ENCODE measurements around the gene RAB4B. TPM values are rescaled to one million over a fixed set of nuclear protein-coding genes. Genes with fewer than 3 reads are reported as not detected.
"Not testable (repeated sequence)": the region's sequence is repeated elsewhere in the genome, so short reads cannot be mapped to it uniquely, and the experiment has no call there.

Gene RAB4B
- total RNA-seq, 1 donor from 2014 or later = 9.0 TPM

GRCh38 chr19:40838477-40838876 is 60.4 kb downstream of the RAB4B start:
- DNase-seq (ENCODE audit: low spot score); ATAC-seq: not testable (repeated sequence)

GRCh38 chr19:40842012-40842411 is 64.0 kb downstream of the RAB4B start:
- peak; percentile 5 for ATAC-seq

GRCh38 chr19:40842997-40843652 is 65.1 kb downstream of the RAB4B start:
- ATAC-seq = not testable (repeated sequence)

More at GRCh38 chr19:40842012-40842411, 64.0 kb downstream of the RAB4B start:
- not testable (repeated sequence) for DNase-seq (ENCODE audit: low spot score)

GRCh38 chr19:40843653-40844052 is 65.6 kb downstream of the RAB4B start:
- DNase-seq (ENCODE audit: low spot score); ATAC-seq: not testable (repeated sequence)

More at GRCh38 chr19:40842997-40843652, 65.1 kb downstream of the RAB4B start:
- not testable (repeated sequence) for DNase-seq (ENCODE audit: low spot score)

Other genes with a start within 250 kb of the RAB4B start
- 15.2 TPM for gene SHKBP1, start 201.4 kb upstream of the RAB4B start, total RNA-seq
- gene LTBP4, start 176.9 kb upstream of the RAB4B start, total RNA-seq = 41.6 TPM
- 21.7 TPM for gene NUMBL, start 87.6 kb upstream of the RAB4B start, total RNA-seq
- gene COQ8B, start 61.4 kb upstream of the RAB4B start, total RNA-seq = 43.5 TPM
- gene ITPKC, start 61.1 kb upstream of the RAB4B start, total RNA-seq = 7.0 TPM
- 8.9 TPM for gene ACTMAP, start 27.8 kb upstream of the RAB4B start, total RNA-seq
- gene SNRPA, start 27.0 kb upstream of the RAB4B start, total RNA-seq = 23.6 TPM
- gene MIA, start 2.7 kb upstream of the RAB4B start, total RNA-seq = 0.43 TPM
- gene EGLN2, start 20.9 kb downstream of the RAB4B start, total RNA-seq = 42.2 TPM
- 2,152 TPM for gene CYP2A6, start 72.2 kb downstream of the RAB4B start, total RNA-seq
- gene CYP2A7, start 104.0 kb downstream of the RAB4B start, total RNA-seq = 485 TPM
- gene CYP2B6, start 213.0 kb downstream of the RAB4B start, total RNA-seq = 801 TPM